ENCODE measurements around the gene C8G. TPM values are rescaled to one million over a fixed set of nuclear protein-coding genes. Genes with fewer than 3 reads are reported as not detected.
A peak's percentile ranks its signal among the peaks of the same experiment; 100 is the strongest.

Gene C8G
- total RNA-seq, 1 donor from 2014 or later: not detected

GRCh38 chr9:136995772-136996311 is 50.8 kb downstream of the C8G start:
- DNase-seq (ENCODE audit: low spot score in 2 of 2) (peak in 1 of 2 donors; percentile 70), FAIRE-seq (no peak)

Other genes starting within 250 kb of the C8G start
- 26.9 TPM for gene DIPK1B, start 232.7 kb upstream of the C8G start, total RNA-seq
- gene LCN10, start 202.3 kb upstream of the C8G start, total RNA-seq: not detected
- gene LCN6, start 196.7 kb upstream of the C8G start, total RNA-seq: not detected
- gene LCN8, start 187.0 kb upstream of the C8G start, total RNA-seq: not detected
- gene LCN15, start 180.7 kb upstream of the C8G start, total RNA-seq: not detected
- gene TMEM141, start 153.9 kb upstream of the C8G start, total RNA-seq: 17.1 TPM
- gene CCDC183, start 148.9 kb upstream of the C8G start, total RNA-seq: 2.0 TPM
- 35.1 TPM for gene RABL6, start 137.3 kb upstream of the C8G start, total RNA-seq
- gene AJM1, start 102.8 kb upstream of the C8G start, total RNA-seq: 0.82 TPM
- gene PHPT1, start 95.8 kb upstream of the C8G start, total RNA-seq: 143 TPM
- 4.1 TPM for gene MAMDC4, start 92.9 kb upstream of the C8G start, total RNA-seq
- 140 TPM for gene EDF1, start 78.9 kb upstream of the C8G start, total RNA-seq
- gene TRAF2, start 58.7 kb upstream of the C8G start, total RNA-seq: 7.3 TPM
- 62.4 TPM for gene FBXW5, start 505 bp upstream of the C8G start, total RNA-seq
- not detected for gene LCN12, start 7.0 kb downstream of the C8G start, total RNA-seq
- 61.1 TPM for gene PTGDS, start 32.3 kb downstream of the C8G start, total RNA-seq
- 0.82 TPM for gene LCNL1, start 37.8 kb downstream of the C8G start, total RNA-seq
- gene PAXX, start 47.2 kb downstream of the C8G start, total RNA-seq: 13.5 TPM
- not detected for gene CLIC3, start 51.3 kb downstream of the C8G start, total RNA-seq
- 20.8 TPM for gene ABCA2, start 83.0 kb downstream of the C8G start, total RNA-seq
- gene FUT7, start 86.8 kb downstream of the C8G start, total RNA-seq: not detected
- gene NPDC1, start 100.9 kb downstream of the C8G start, total RNA-seq: 16.3 TPM
- 0.82 TPM for gene ENTPD2, start 108.8 kb downstream of the C8G start, total RNA-seq
- 1.2 TPM for gene SAPCD2, start 125.3 kb downstream of the C8G start, total RNA-seq
- gene UAP1L1, start 132.3 kb downstream of the C8G start, total RNA-seq: 0.41 TPM
- 42.0 TPM for gene MAN1B1, start 141.7 kb downstream of the C8G start, total RNA-seq
- 38.3 TPM for gene DPP7, start 169.5 kb downstream of the C8G start, total RNA-seq
- gene GRIN1, start 193.9 kb downstream of the C8G start, total RNA-seq: 29.8 TPM
- gene LRRC26, start 224.8 kb downstream of the C8G start, total RNA-seq: 0.41 TPM
- gene TMEM210, start 226.8 kb downstream of the C8G start, total RNA-seq: not detected
- gene ANAPC2, start 243.3 kb downstream of the C8G start, total RNA-seq: 22.4 TPM
- gene SSNA1, start 243.4 kb downstream of the C8G start, total RNA-seq: 24.5 TPM

Measured in frontal cortex (tissue), 4 donors.